MM.1S (cell line): ENCODE data around the gene SBDS.
"Not testable (repeated sequence)": the region's sequence is repeated elsewhere in the genome, so short reads cannot be mapped to it uniquely, and the experiment has no call there.

ENCODE experiments used
- DNase-seq: peaks from one replicate; pipeline ENCODE4 v3.0.0-alpha.2; 2015
- H2AFZ ChIP-seq: fragments of 300-600 bp; sonication (generic); 2 replicates; pipeline ENCODE4 v1.6.0; 2016; ENCODE audit warnings: antibody characterized with exemption, low read length
- H3F3A ChIP-seq: fragments of 300-600 bp; sonication (generic); 2 replicates; pipeline ENCODE4 v1.6.1; 2016; ENCODE audit warnings: mild to moderate bottlenecking, antibody characterized with exemption, low read length, moderate library complexity, mixed read lengths; ENCODE audit not compliant: insufficient read depth
- H3K27ac ChIP-seq: fragments of 300-600 bp; sonication (generic); 2 replicates; pipeline ENCODE4 v1.5.1; 2016; ENCODE audit warnings: mild to moderate bottlenecking, low read length
- H3K27me3 ChIP-seq: fragments of 300-600 bp; sonication (generic); replicated peaks from 2 replicates; pipeline ENCODE4 v1.6.0; 2016; ENCODE audit warnings: low read length; ENCODE audit not compliant: insufficient read depth
- H3K36me3 ChIP-seq: fragments of 300-600 bp; sonication (generic); replicated peaks from 2 replicates; pipeline ENCODE4 v1.6.1; 2016; ENCODE audit warnings: mild to moderate bottlenecking, low read length, mixed read lengths; ENCODE audit not compliant: insufficient read depth
- H3K4me1 ChIP-seq: fragments of 300-600 bp; sonication (generic); 2 replicates; pipeline ENCODE4 v1.6.1; 2016; ENCODE audit warnings: low read length, mixed read lengths
- H3K4me2 ChIP-seq: fragments of 300-600 bp; sonication (generic); 2 replicates; pipeline ENCODE4 v1.6.0; 2016; ENCODE audit warnings: low read depth, low read length
- H3K4me3 ChIP-seq: fragments of 300-600 bp; sonication (generic); 2 replicates; pipeline ENCODE4 v1.5.1; 2016; ENCODE audit warnings: low read length, mixed read lengths
- H3K79me2 ChIP-seq: fragments of 300-600 bp; sonication (generic); 2 replicates; pipeline ENCODE4 v1.6.1; 2016; ENCODE audit warnings: mixed run types, low read length, mixed read lengths
- H3K9ac ChIP-seq: fragments of 300-600 bp; sonication (generic); 2 replicates; pipeline ENCODE4 v1.6.1; 2016; ENCODE audit warnings: low read length, mixed read lengths
- H3K9me2 ChIP-seq: fragments of 300-600 bp; sonication (generic); replicated peaks from 2 replicates; pipeline ENCODE4 v1.6.1; 2016; ENCODE audit warnings: mild to moderate bottlenecking, low read length, mixed read lengths; ENCODE audit not compliant: insufficient read depth
- H3K9me3 ChIP-seq: fragments of 300-600 bp; sonication (generic); replicated peaks from 2 replicates; pipeline ENCODE4 v1.6.1; 2016; ENCODE audit warnings: mild to moderate bottlenecking, low read length, mixed read lengths; ENCODE audit not compliant: insufficient read depth
- H4K20me1 ChIP-seq: fragments of 300-600 bp; sonication (generic); 2 replicates; pipeline ENCODE4 v1.6.1; 2016; ENCODE audit warnings: mild to moderate bottlenecking, low read length, moderate library complexity, mixed read lengths; ENCODE audit not compliant: insufficient read depth
- EZH2 ChIP-seq: fragments of 300-600 bp; sonication (generic); optimal IDR thresholded peaks from 2 replicates; pipeline ENCODE3; 2017; ENCODE audit warnings: low read depth, mild to moderate bottlenecking, antibody characterized with exemption, low read length, mixed read lengths
- EZH2phosphoT487 ChIP-seq: fragments of 300-600 bp; sonication (generic); IDR thresholded peaks from 2 replicates; pipeline ENCODE4 v1.6.1; 2018; ENCODE audit warnings: antibody characterized with exemption, low read length
- TF ChIP-seq, protein P1 (sequence below): fragments of 300-600 bp; sonication (generic); IDR thresholded peaks from 2 replicates; pipeline ENCODE4 v1.5.1; 2016; ENCODE audit warnings: antibody characterized with exemption, low read length, mixed read lengths

SBDS gene

DNA sequence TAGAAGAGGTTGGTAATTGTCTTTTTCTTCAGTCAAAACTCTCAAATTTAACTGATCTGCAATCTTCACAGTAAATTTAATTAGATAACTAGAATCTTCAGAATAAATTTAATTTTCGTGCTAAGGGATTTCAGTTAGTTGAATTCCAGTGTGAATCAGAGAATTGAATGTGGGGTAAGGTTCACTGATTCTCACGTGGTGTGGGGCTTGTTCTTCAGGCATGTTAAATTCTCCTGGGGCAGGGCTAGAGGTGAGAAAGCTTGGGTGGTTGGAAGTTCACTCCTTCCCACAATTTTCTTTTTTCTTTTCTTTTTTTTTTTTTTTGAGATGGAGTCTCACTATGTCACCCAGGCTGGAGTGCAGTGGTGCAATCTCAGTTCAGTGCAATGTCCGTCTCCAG lies 14.3 kb upstream of the SBDS start:
- H3K9ac ChIP-seq, H3F3A ChIP-seq, H3K9me3 ChIP-seq, H3K9me2 ChIP-seq, DNase-seq, H2AFZ ChIP-seq, H3K4me2 ChIP-seq, H4K20me1 ChIP-seq, H3K79me2 ChIP-seq, H3K27ac ChIP-seq, H3K27me3 ChIP-seq, H3K36me3 ChIP-seq, H3K4me1 ChIP-seq, H3K4me3 ChIP-seq: not testable (repeated sequence)

DNA sequence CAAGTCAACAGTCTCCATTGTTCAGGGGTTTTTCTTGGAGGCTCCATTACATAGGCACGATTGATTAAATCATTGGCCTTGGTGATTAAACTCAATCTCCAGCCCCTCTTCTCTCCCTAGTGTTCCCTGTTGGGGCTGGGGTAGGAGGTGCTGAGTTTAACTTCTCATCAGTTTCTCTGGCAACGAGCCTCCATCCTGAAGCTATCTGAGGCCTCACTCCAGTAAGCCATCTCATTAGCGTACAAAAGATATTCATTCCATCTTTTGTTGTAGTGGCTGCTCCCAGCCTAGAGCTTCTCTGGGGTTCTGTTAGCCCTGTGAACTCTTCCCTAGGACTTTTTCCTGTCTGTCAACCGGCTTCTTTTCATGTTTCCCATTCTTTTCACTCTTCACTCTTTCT lies 12.9 kb upstream of the SBDS start:
- no peaks in the 10 kb centered on the region for H3K27me3 ChIP-seq
- no peak overlapping the region for H3K9ac ChIP-seq
- H3K9me2 ChIP-seq = no peaks in the 10 kb centered on the region
- H3K4me1 ChIP-seq = no peaks in the 10 kb centered on the region
- no peaks in the 10 kb centered on the region for H3K36me3 ChIP-seq
- no peak overlapping the region for H2AFZ ChIP-seq
- no peak overlapping the region for H3K4me3 ChIP-seq
- no peaks in the 10 kb centered on the region for H3F3A ChIP-seq
- TF ChIP-seq, protein P1, sequence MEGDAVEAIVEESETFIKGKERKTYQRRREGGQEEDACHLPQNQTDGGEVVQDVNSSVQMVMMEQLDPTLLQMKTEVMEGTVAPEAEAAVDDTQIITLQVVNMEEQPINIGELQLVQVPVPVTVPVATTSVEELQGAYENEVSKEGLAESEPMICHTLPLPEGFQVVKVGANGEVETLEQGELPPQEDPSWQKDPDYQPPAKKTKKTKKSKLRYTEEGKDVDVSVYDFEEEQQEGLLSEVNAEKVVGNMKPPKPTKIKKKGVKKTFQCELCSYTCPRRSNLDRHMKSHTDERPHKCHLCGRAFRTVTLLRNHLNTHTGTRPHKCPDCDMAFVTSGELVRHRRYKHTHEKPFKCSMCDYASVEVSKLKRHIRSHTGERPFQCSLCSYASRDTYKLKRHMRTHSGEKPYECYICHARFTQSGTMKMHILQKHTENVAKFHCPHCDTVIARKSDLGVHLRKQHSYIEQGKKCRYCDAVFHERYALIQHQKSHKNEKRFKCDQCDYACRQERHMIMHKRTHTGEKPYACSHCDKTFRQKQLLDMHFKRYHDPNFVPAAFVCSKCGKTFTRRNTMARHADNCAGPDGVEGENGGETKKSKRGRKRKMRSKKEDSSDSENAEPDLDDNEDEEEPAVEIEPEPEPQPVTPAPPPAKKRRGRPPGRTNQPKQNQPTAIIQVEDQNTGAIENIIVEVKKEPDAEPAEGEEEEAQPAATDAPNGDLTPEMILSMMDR = no peak
- TF ChIP-seq EZH2phosphoT487 (no peak), EZH2 (no peak)
- no peak overlapping the region for H3K27ac ChIP-seq
- H3K9me3 ChIP-seq = no peaks in the 10 kb centered on the region
- DNase-seq = no peak
- no peak overlapping the region for H3K4me2 ChIP-seq
- H3K79me2 ChIP-seq = peaks cover 4% of the 10 kb centered on the region; the same call in 1 of the 2 replicates
- H4K20me1 ChIP-seq = no peaks in the 10 kb centered on the region

DNA sequence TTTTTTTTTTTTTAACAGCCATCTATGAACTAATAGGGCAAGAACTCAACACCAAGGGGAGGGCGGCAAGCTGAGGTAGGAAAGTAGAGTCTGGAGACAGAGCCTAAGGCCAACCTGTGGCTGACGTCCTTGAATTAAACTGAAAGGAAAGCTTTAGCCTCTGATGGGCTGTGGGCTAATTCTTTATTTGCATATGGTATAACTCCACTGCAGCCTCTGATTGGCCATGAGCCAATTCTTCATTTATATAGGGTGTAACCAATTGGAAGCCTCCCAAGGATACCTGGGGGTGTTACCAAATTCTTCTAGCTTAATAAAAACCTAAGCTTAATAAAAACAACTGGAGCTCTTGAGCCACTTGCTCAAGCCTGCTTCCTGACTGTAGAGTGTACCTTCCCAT lies 11.6 kb upstream of the SBDS start:
- TF ChIP-seq EZH2phosphoT487 = no peak
- TF ChIP-seq EZH2 = no peak
- TF ChIP-seq, protein P1 = no peak
- Histone ChIP-seq H3K9me3 (no peaks in the 10 kb centered on the region), H3K4me2 (no peak overlapping the region), H3K9me2 (no peaks in the 10 kb centered on the region), H2AFZ (no peak overlapping the region), H3K4me3 (no peak overlapping the region), H4K20me1 (no peaks in the 10 kb centered on the region), H3K9ac (no peak overlapping the region), H3F3A (no peaks in the 10 kb centered on the region), H3K27me3 (no peaks in the 10 kb centered on the region), H3K36me3 (no peaks in the 10 kb centered on the region), H3K4me1 (no peaks in the 10 kb centered on the region), H3K27ac (no peak overlapping the region), H3K79me2 (peaks cover 4% of the 10 kb centered on the region; the same call in 1 of the 2 replicates)
- DNase-seq = no peak

DNA sequence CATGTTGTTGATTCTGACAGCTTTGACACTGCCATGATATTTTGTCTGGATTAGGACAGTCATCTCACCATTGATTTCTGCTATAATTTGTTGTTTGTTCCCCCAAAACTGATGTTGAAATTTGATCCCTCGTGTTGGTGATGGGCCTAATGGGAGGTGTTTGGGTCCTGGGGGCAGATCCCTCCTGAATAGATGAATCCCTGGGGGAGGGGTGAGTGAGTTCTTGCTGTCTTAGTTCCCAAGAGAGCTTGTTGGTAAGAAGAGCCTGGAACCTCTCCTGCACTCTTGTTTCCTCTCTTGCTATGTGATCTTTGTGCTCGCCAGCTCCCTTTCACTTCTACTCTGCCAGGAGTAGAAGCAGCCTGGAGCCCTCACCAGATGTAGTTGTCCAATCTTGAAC lies 8.8 kb upstream of the SBDS start:
- not testable (repeated sequence) for H4K20me1 ChIP-seq, H3K79me2 ChIP-seq, H3F3A ChIP-seq, H3K9me3 ChIP-seq, DNase-seq, H3K36me3 ChIP-seq, H3K27ac ChIP-seq, H2AFZ ChIP-seq, H3K4me3 ChIP-seq, H3K4me2 ChIP-seq, H3K9me2 ChIP-seq, H3K27me3 ChIP-seq, H3K4me1 ChIP-seq, H3K9ac ChIP-seq
